GM18511 (cell line): ENCODE measurements around the gene USP17L18.
"Not testable (repeated sequence)": the region's sequence is repeated elsewhere in the genome, so short reads cannot be mapped to it uniquely, and the experiment has no call there.

Experiments used
- ATAC-seq: cut with Tn5 transposase; IDR thresholded peaks from one replicate; pipeline ENCODE4 v1.9.1; 2021; ENCODE audit warnings: mild to moderate bottlenecking, moderate library complexity; ENCODE audit not compliant: unreplicated experiment

Gene USP17L18, protein sequence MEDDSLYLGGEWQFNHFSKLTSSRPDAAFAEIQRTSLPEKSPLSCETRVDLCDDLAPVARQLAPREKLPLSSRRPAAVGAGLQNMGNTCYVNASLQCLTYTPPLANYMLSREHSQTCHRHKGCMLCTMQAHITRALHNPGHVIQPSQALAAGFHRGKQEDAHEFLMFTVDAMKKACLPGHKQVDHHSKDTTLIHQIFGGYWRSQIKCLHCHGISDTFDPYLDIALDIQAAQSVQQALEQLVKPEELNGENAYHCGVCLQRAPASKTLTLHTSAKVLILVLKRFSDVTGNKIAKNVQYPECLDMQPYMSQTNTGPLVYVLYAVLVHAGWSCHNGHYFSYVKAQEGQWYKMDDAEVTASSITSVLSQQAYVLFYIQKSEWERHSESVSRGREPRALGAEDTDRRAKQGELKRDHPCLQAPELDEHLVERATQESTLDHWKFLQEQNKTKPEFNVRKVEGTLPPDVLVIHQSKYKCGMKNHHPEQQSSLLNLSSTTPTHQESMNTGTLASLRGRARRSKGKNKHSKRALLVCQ

DNA sequence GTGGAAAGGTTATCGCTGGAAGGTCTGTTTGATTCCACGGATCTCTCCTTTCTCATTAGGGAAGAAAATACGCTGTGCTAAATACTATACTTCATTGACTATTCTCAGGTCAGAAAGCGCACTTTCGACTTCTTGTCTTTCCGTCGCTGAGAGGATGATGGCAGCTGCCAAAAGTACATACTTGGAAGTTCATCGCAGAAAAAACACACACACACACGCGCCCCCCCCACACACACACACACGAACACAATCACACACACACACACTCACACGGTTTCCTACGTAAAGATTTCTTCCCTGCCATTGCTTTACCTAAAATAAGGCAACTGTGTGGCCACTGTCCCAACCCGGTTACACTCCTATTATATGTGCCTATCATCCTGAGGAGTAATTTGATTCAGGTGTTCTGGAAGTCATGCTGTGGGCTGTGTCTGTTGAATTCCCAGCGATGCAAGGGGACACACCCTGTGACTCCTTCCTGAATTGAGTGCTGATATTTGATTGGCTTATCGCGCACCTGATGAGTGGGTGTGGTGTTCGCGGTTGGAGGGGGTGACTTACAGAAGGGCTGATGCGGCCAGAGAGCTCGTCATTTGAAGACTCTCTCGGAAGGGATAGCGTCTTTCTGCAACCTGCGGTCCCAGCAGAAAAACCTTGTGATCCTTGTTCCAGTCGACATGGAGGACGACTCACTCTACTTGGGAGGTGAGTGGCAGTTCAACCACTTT is at the start of gene USP17L18:
USP17L18 (plus strand) TSS at position 678 of the 728 bp plus-strand sequence; CDS start at position 678, 0 bp downstream.
- not testable (repeated sequence) for ATAC-seq

DNA sequence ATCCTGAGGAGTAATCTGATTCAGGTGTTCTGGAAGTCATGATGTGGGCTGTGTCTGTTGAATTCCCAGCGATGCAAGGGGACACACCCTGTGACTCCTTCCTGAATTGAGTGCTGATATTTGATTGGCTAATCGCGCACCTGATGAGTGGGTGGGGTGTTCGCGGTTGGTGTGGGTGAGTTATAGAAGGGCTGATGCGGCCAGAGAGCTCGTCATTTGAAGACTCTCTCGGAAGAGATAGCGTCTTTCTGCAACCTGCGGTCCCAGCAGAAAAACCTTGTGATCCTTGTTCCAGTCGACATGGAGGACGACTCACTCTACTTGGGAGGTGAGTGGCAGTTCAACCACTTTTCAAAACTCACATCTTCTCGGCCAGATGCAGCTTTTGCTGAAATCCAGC is 38.1 kb upstream of the USP17L18 start, which contains the start of gene USP17L10:
USP17L10 (plus strand) TSS at position 301 of the 400 bp plus-strand sequence; CDS start at position 301, 0 bp downstream.
- ATAC-seq: not testable (repeated sequence)

DNA sequence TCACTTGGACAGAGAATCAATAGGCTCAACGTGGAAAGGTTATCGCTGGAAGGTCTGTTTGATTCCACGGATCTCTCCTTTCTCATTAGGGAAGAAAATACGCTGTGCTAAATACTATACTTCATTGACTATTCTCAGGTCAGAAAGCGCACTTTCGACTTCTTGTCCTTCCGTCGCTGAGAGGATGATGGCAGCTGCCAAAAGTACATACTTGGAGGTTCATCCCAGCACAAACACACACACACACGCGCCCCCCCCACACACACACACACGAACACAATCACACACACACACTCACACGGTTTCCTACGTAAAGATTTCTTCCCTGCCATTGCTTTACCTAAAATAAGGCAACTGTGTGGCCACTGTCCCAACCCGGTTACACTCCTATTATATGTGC is 33.7 kb upstream of the USP17L18 start:
- ATAC-seq: not testable (repeated sequence)

DNA sequence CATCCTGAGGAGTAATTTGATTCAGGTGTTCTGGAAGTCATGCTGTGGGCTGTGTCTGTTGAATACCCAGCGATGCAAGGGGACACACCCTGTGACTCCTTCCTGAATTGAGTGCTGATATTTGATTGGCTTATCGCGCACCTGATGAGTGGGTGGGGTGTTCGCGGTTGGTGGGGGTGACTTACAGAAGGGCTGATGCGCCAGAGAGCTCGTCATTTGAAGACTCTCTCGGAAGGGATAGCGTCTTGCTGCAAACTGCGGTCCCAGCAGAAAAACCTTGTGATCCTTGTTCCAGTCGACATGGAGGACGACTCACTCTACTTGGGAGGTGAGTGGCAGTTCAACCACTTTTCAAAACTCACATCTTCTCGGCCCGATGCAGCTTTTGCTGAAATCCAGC is 33.3 kb upstream of the USP17L18 start, which contains the start of gene USP17L11:
USP17L11 (plus strand) TSS at position 301 of the 400 bp plus-strand sequence; CDS start at position 301, 0 bp downstream.
- ATAC-seq: not testable (repeated sequence)

DNA sequence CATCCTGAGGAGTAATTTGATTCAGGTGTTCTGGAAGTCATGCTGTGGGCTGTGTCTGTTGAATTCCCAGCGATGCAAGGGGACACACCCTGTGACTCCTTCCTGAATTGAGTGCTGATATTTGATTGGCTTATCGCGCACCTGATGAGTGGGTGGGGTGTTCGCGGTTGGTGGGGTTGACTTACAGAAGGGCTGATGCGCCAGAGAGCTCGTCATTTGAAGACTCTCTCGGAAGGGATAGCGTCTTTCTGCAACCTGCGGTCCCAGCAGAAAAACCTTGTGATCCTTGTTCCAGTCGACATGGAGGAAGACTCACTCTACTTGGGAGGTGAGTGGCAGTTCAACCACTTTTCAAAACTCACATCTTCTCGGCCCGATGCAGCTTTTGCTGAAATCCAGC is 28.6 kb upstream of the USP17L18 start, which contains the start of gene USP17L12:
USP17L12 (plus strand) TSS at position 301 of the 400 bp plus-strand sequence; CDS start at position 301, 0 bp downstream.
- ATAC-seq: not testable (repeated sequence)

DNA sequence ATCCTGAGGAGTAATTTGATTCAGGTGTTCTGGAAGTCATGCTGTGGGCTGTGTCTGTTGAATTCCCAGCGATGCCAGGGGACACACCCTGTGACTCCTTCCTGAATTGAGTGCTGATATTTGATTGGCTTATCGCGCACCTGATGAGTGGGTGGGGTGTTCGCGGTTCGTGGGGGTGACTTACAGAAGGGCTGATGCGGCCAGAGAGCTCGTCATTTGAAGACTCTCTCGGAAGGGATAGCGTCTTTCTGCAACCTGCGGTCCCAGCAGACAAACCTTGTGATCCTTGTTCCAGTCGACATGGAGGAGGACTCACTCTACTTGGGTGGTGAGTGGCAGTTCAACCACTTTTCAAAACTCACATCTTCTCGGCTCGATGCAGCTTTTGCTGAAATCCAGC is 23.8 kb upstream of the USP17L18 start, which contains the start of gene USP17L13:
USP17L13 (plus strand) TSS at position 301 of the 400 bp plus-strand sequence; CDS start at position 301, 0 bp downstream.
- ATAC-seq: not testable (repeated sequence)

DNA sequence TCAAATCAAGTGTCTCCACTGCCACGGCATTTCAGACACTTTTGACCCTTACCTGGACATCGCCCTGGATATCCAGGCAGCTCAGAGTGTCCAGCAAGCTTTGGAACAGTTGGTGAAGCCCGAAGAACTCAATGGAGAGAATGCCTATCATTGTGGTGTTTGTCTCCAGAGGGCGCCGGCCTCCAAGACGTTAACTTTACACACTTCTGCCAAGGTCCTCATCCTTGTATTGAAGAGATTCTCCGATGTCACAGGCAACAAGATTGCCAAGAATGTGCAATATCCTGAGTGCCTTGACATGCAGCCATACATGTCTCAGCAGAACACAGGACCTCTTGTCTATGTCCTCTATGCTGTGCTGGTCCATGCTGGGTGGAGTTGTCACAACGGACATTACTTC is 18.2 kb upstream of the USP17L18 start:
- ATAC-seq: not testable (repeated sequence)

DNA sequence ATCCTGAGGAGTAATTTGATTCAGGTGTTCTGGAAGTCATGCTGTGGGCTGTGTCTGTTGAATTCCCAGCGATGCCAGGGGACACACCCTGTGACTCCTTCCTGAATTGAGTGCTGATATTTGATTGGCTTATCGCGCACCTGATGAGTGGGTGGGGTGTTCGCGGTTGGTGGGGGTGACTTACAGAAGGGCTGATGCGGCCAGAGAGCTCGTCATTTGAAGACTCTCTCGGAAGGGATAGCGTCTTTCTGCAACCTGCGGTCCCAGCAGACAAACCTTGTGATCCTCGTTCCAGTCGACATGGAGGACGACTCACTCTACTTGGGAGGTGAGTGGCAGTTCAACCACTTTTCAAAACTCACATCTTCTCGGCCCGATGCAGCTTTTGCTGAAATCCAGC is 14.3 kb upstream of the USP17L18 start, which contains the start of gene USP17L15:
USP17L15 (plus strand) TSS at position 301 of the 400 bp plus-strand sequence; CDS start at position 301, 0 bp downstream.
- not testable (repeated sequence) for ATAC-seq

DNA sequence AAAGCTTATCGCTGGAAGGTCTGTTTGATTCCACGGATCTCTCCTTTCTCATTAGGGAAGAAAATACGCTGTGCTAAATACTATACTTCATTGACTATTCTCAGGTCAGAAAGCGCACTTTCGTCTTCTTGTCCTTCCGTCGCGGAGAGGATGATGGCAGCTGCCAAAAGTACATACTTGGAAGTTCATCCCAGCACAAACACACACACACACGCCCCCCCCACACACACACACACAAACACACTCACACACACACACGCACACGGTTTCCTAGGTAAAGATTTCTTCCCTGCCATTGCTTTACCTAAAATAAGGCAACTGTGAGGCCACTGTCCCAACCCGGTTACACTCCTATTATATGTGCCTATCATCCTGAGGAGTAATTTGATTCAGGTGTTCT is 10.0 kb upstream of the USP17L18 start:
- ATAC-seq: not testable (repeated sequence)

DNA sequence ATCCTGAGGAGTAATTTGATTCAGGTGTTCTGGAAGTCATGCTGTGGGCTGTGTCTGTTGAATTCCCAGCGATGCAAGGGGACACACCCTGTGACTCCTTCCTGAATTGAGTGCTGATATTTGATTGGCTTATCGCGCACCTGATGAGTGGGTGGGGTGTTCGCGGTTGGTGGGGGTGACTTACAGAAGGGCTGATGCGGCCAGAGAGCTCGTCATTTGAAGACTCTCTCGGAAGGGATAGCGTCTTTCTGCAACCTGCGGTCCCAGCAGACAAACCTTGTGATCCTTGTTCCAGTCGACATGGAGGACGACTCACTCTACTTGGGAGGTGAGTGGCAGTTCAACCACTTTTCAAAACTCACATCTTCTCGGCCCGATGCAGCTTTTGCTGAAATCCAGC is 4.9 kb upstream of the USP17L18 start, which contains the start of gene USP17L17:
USP17L17 (plus strand) TSS at position 301 of the 400 bp plus-strand sequence; CDS start at position 301, 0 bp downstream.
- ATAC-seq: not testable (repeated sequence)

DNA sequence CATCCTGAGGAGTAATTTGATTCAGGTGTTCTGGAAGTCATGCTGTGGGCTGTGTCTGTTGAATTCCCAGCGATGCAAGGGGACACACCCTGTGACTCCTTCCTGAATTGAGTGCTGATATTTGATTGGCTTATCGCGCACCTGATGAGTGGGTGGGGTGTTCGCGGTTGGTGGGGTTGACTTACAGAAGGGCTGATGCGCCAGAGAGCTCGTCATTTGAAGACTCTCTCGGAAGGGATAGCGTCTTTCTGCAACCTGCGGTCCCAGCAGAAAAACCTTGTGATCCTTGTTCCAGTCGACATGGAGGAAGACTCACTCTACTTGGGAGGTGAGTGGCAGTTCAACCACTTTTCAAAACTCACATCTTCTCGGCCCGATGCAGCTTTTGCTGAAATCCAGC is 4.6 kb downstream of the USP17L18 start, which contains the start of gene USP17L19:
USP17L19 (plus strand) TSS at position 301 of the 400 bp plus-strand sequence; CDS start at position 301, 0 bp downstream.
- ATAC-seq: not testable (repeated sequence)

DNA sequence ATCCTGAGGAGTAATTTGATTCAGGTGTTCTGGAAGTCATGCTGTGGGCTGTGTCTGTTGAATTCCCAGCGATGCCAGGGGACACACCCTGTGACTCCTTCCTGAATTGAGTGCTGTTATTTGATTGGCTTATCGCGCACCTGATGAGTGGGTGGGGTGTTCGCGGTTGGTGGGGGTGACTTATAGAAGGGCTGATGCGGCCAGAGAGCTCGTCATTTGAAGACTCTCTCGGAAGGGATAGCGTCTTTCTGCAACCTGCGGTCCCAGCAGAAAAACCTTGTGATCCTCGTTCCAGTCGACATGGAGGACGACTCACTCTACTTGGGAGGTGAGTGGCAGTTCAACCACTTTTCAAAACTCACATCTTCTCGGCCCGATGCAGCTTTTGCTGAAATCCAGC is 9.4 kb downstream of the USP17L18 start, which contains the start of gene USP17L20:
USP17L20 (plus strand) TSS at position 301 of the 400 bp plus-strand sequence; CDS start at position 301, 0 bp downstream.
- ATAC-seq: not testable (repeated sequence)

DNA sequence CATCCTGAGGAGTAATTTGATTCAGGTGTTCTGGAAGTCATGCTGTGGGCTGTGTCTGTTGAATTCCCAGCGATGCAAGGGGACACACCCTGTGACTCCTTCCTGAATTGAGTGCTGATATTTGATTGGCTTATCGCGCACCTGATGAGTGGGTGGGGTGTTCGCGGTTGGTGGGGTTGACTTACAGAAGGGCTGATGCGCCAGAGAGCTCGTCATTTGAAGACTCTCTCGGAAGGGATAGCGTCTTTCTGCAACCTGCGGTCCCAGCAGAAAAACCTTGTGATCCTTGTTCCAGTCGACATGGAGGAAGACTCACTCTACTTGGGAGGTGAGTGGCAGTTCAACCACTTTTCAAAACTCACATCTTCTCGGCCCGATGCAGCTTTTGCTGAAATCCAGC is 14.1 kb downstream of the USP17L18 start, which contains the start of gene USP17L21:
USP17L21 (plus strand) TSS at position 301 of the 400 bp plus-strand sequence; CDS start at position 301, 0 bp downstream.
- not testable (repeated sequence) for ATAC-seq

DNA sequence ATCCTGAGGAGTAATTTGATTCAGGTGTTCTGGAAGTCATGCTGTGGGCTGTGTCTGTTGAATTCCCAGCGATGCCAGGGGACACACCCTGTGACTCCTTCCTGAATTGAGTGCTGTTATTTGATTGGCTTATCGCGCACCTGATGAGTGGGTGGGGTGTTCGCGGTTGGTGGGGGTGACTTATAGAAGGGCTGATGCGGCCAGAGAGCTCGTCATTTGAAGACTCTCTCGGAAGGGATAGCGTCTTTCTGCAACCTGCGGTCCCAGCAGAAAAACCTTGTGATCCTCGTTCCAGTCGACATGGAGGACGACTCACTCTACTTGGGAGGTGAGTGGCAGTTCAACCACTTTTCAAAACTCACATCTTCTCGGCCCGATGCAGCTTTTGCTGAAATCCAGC is 18.9 kb downstream of the USP17L18 start, which contains the start of gene USP17L22:
USP17L22 (plus strand) TSS at position 301 of the 400 bp plus-strand sequence; CDS start at position 301, 0 bp downstream.
- ATAC-seq: not testable (repeated sequence)

DNA sequence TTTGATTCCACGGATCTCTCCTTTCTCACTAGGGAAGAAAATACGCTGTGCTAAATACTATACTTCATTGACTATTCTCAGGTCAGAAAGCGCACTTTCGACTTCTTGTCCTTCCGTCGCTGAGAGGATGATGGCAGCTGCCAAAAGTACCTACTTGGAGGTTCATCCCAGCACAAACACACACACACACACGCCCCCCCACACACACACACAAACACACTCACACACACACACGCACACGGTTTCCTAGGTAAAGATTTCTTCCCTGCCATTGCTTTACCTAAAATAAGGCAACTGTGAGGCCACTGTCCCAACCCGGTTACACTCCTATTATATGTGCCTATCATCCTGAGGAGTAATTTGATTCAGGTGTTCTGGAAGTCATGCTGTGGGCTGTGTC is 23.3 kb downstream of the USP17L18 start:
- not testable (repeated sequence) for ATAC-seq
